Kidney (tissue), 14 donors: ENCODE results near the gene SQSTM1. TPM values are rescaled to one million over a fixed set of nuclear protein-coding genes. Genes with fewer than 3 reads are reported as not detected.

ENCODE experiments used
- DNase-seq, 5 donors: peaks; one replicate each; pipeline ENCODE4 v3.0.0-alpha.2; 2013 to 2020
- FAIRE-seq: peaks from 2 replicates; lab custom pipeline; 2012; peaks lifted over from hg19 to GRCh38; lab: Jason Lieb, UNC
- H3K27ac ChIP-seq, 2 donors: one replicate each; pipeline ENCODE4 v1.7.0; 2013; ENCODE audit warnings: low read depth in 2 of 2, low read length in 2 of 2, inconsistent platforms in 1 of 2
- H3K27me3 ChIP-seq: one replicate; pipeline ENCODE4 v1.7.1; 2013; ENCODE audit warnings: low read length, inconsistent platforms; ENCODE audit not compliant: control insufficient read depth, insufficient read depth
- H3K36me3 ChIP-seq, 3 donors: one replicate each; pipeline versions ENCODE4 v1.7.0 to v1.7.1; 2013; ENCODE audit warnings: low read length in 3 of 3, control low read depth in 1 of 3, inconsistent platforms in 1 of 3; ENCODE audit not compliant: insufficient read depth in 3 of 3, control insufficient read depth in 2 of 3
- H3K4me1 ChIP-seq, 3 donors: one replicate each; pipeline versions ENCODE4 v1.7.0 to v1.7.1; 2013; ENCODE audit warnings: low read length in 3 of 3, inconsistent platforms in 1 of 3, low read depth in 1 of 3; ENCODE audit not compliant: control insufficient read depth in 2 of 3, insufficient read depth in 2 of 3
- H3K4me3 ChIP-seq, 3 donors: one replicate each; pipeline versions ENCODE4 v1.7.0 to v1.8.1; 2013; ENCODE audit warnings: low read length in 3 of 3, control low read depth in 1 of 3, inconsistent platforms in 1 of 3
- H3K9ac ChIP-seq, 3 donors: one replicate each; pipeline versions ENCODE4 v1.7.0 to v1.7.1; 2013; ENCODE audit warnings: low read length in 3 of 3, control low read depth in 1 of 3, inconsistent platforms in 1 of 3
- H3K9me3 ChIP-seq, 3 donors: one replicate each; pipeline versions ENCODE4 v1.7.0 to v1.7.1; 2013; ENCODE audit warnings: low read length in 3 of 3, control low read depth in 1 of 3, inconsistent platforms in 1 of 3; ENCODE audit not compliant: control insufficient read depth in 2 of 3, insufficient read depth in 1 of 3
- intact Hi-C: fragments of 100-400 bp; cut with DNase I; formaldehyde crosslinking; loops from one replicate; pipeline ENCODE4 v1.11.1; 2022
- polyA plus RNA-seq: library from polyadenylated mRNA; stranded (reverse); fragments of 350-450 nt; fragmentation: Illumina TruSeq; extraction: RNeasy Lipid Tissue Mini Kit (QIAGEN cat#74804); gene quantifications from one replicate; pipeline ENCODE4 v1.2.3, GENCODE V29; 2014; ENCODE audit warnings: low read depth, low replicate concordance; ENCODE audit not compliant: insufficient read depth
- total RNA-seq: library from RNA; stranded (reverse); fragmentation: NEBNext Ultra II Directional; extraction: Animal tissue kit (Norgen Biotek cat#: 25700); gene quantifications from one replicate; pipeline ENCODE4 v1.2.1, GENCODE V29; 2021
- TF ChIP-seq, protein P1 (sequence below): IDR thresholded peaks from 3 replicates; pipeline ENCODE4 v1.5.1; 2012; ENCODE audit warnings: mild to moderate bottlenecking, moderate library complexity, borderline replicate concordance; ENCODE audit not compliant: insufficient read depth; ENCODE audit errors: extremely low read depth
- donor health status: control.
- donor health status: control.
- donor health status: control.
- donor health status: control.
- donor health status: control.
- donor health status: DM: yes; HTN: yes; CAD: no.
- donor health status: Normal renal cell carcinoma (clear cell type).

The SQSTM1 gene
- total and polyA plus RNA-seq, 2 donors from 2014 or later = 249 to 309 TPM

DNA sequence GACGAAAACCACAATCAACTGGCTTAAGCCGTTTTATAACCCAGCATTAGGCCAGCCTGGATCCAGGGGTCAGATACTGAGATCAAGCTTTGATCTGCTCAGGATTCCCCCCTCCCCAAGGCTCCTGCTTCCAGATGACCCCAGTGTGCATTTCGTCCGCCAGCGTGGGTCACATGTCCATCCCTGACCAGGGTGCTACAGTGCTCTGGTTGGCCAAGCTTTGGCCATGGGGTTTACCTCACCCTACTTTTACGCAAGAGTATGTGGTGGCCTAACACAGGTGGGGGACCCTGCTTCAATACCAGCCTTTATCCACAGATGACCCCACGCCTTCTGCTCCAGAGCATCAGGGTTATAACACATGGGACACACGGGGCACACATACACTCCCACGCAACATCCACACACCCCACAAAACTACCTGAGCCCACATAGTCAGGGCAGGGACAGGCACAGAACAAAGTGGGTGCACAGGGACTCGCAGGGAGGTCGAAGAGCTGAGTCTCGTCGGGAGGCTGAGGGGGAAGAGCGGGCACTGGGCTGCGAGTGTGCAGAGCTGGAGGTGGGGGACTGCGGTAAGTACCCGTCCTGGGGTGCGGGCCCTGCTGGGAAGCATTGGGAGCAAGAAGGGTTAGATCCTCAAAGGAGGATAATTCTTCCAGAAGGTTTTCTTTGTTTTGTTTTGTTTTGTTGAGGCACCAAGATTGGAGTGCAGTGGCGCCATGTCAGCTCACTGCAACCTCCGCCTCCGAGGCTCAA lies 5.0 kb upstream of the SQSTM1 start:
- Histone ChIP-seq H3K27me3 (no peaks in the 10 kb centered on the region), H3K4me1 (peaks cover 0 to 22% (median 21%) of the 10 kb centered on the region in 3 donors), H3K36me3 (no peaks in the 10 kb centered on the region), H3K9me3 (no peaks in the 10 kb centered on the region), H3K9ac (no peak overlapping the region), H3K27ac (no peak overlapping the region), H3K4me3 (no peak overlapping the region)
- TF ChIP-seq, protein P1, sequence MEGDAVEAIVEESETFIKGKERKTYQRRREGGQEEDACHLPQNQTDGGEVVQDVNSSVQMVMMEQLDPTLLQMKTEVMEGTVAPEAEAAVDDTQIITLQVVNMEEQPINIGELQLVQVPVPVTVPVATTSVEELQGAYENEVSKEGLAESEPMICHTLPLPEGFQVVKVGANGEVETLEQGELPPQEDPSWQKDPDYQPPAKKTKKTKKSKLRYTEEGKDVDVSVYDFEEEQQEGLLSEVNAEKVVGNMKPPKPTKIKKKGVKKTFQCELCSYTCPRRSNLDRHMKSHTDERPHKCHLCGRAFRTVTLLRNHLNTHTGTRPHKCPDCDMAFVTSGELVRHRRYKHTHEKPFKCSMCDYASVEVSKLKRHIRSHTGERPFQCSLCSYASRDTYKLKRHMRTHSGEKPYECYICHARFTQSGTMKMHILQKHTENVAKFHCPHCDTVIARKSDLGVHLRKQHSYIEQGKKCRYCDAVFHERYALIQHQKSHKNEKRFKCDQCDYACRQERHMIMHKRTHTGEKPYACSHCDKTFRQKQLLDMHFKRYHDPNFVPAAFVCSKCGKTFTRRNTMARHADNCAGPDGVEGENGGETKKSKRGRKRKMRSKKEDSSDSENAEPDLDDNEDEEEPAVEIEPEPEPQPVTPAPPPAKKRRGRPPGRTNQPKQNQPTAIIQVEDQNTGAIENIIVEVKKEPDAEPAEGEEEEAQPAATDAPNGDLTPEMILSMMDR = no peak
- FAIRE-seq (no peak), DNase-seq (peak in 1 of 5 donors; percentile 68)
- intact Hi-C loops = no loop called here

DNA sequence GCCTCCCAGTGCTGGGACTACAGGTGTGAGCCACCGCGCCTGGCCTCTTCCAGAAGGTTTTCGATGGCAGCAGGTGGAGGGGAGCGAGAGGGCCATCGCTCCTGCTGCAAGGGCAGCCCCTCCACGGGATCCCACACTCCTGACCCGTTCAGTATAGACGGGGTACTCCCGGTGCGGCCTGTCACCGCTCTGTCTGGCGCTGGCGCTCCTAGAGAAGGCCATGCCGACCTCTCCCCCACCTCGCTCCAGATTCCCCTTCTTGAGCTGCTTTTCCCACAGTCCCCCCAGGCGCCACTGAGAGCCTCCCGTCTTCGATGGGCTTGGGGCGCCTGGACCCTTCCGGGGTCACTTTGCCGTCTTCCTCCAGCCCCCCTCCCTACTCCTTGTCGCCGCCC lies 4.3 kb upstream of the SQSTM1 start:
- TF ChIP-seq, protein P1 = no peak
- H3K4me1 ChIP-seq = peaks cover 0 to 22% (median 21%) of the 10 kb centered on the region in 3 donors
- peak overlapping the region in 1 of 3 donors; percentile 34 for H3K9ac ChIP-seq
- intact Hi-C loops = no loop called here
- no peak overlapping the region for H3K27ac ChIP-seq
- FAIRE-seq (no peak), DNase-seq (peak in 1 of 5 donors; percentile 75)
- H3K27me3 ChIP-seq = no peaks in the 10 kb centered on the region
- H3K4me3 ChIP-seq = peak overlapping the region in 1 of 3 donors; percentile 32
- no peaks in the 10 kb centered on the region for H3K36me3 ChIP-seq
- no peaks in the 10 kb centered on the region for H3K9me3 ChIP-seq

DNA sequence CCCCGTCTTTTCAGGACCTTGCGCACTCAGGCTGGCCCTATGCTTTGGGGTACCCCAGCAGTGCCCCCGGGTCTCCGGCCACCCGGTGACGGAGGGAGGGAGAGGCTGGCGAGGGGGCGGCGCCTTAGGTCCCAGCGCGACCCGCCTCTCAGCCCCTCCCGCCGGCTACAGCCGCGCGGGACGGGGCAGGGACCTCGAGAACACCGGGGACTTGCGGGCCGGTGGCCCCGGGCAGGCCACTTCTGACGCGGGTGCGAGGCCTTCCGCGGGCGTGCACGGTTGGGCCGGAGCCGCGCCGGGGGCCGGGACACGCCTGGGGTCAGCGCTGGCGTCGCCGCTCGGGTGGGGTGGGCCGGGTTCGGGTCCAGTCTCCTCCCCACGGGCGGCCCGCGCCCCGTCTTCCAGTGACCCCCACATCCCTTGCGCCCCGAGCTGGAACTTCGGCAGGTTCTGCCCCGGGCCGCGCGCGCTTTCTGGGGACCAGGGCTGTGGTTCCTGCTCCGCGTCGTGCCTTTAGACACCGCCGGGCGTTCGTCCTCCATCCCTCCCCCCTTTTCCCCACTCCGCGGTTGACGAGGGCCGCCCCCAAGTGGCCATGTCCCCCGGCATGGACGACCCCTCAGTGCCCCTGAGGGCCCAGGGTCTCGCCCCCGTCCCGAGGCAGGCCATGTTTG lies 3.8 kb upstream of the SQSTM1 start:
- Histone ChIP-seq H3K4me1 (peaks cover 0 to 24% (median 23%) of the 10 kb centered on the region in 3 donors), H3K4me3 (peak overlapping the region in 1 of 3 donors; percentile 32), H3K36me3 (no peaks in the 10 kb centered on the region), H3K9me3 (no peaks in the 10 kb centered on the region), H3K27me3 (no peaks in the 10 kb centered on the region), H3K9ac (peak overlapping the region in 2 of 3 donors; percentile 24 to 34), H3K27ac (no peak overlapping the region)
- TF ChIP-seq, protein P1 = no peak
- intact Hi-C loops = no loop called here
- FAIRE-seq = no peak
- peak in 2 of 5 donors; percentile 67 to 86 for DNase-seq
